Ascending aorta (tissue), 2 donors: ENCODE data around the gene SAFB. TPM values are rescaled to one million over a fixed set of nuclear protein-coding genes. Genes with fewer than 3 reads are reported as not detected.

Experiments used
- DNase-seq, 2 donors: peaks; one replicate each; pipeline ENCODE4 v3.0.0-alpha.2; 2019; ENCODE audit warnings: low spot score in 2 of 2
- H3K27ac ChIP-seq, 2 donors: fragments of 200-600 bp; sonication (generic); one replicate each; pipeline ENCODE4 v1.5.1; 2016 to 2017; ENCODE audit warnings: mild to moderate bottlenecking in 1 of 2
- H3K27me3 ChIP-seq: fragments of 200-600 bp; sonication (generic); one replicate; pipeline ENCODE4 v1.5.1; 2017
- H3K36me3 ChIP-seq, 2 donors: fragments of 200-600 bp; sonication (generic); one replicate each; pipeline ENCODE4 v1.5.1; 2016
- H3K4me1 ChIP-seq, 2 donors: fragments of 200-600 bp; sonication (generic); one replicate each; pipeline ENCODE4 v1.5.1; 2016 to 2017; ENCODE audit warnings: mild to moderate bottlenecking in 1 of 2
- H3K4me3 ChIP-seq, 2 donors: fragments of 200-600 bp; sonication (generic); one replicate each; pipeline ENCODE4 v1.5.1; 2016 to 2017; ENCODE audit warnings: mild to moderate bottlenecking in 1 of 2
- H3K9me3 ChIP-seq, 2 donors: fragments of 200-600 bp; sonication (generic); one replicate each; pipeline ENCODE4 v1.5.1; 2016
- CTCF ChIP-seq, 3 experiments: fragments of 200-600 bp in 2 of 3; fragments of 450-650 bp in 1 of 3; sonication (generic) in 2 of 3; IDR thresholded peaks; one replicate each; pipeline ENCODE4 v1.5.1; 2016 to 2019; ENCODE audit warnings: antibody characterized with exemption in 3 of 3, mild to moderate bottlenecking in 1 of 3, moderate library complexity in 1 of 3
- intact Hi-C: fragments of 100-400 bp; cut with DNase I; formaldehyde crosslinking; loops from one replicate; pipeline ENCODE4 v1.15.1; 2023
- total RNA-seq: library from RNA; depleted of rRNA; stranded (reverse); fragments of >200 nt; gene quantifications from one replicate; pipeline ENCODE4 v1.1.0, GENCODE V29; 2016

SAFB gene
- total RNA-seq, 1 donor from 2014 or later, result 114 TPM

GRCh38 chr19:5694956-5695648 lies 72.2 kb downstream of the SAFB start:
- Histone ChIP-seq H3K9me3 (no peaks in the 10 kb centered on the region), H3K36me3 (peaks cover 77 to 78% of the 10 kb centered on the region in 2 donors), H3K27me3 (no peaks in the 10 kb centered on the region), H3K4me1 (peaks cover 5 to 11% of the 10 kb centered on the region in 2 donors), H3K4me3 (no peak overlapping the region), H3K27ac (no peak overlapping the region)
- no peak for DNase-seq
- no peak for TF ChIP-seq CTCF (IDR thresholded peaks at IDR 0.05)
- intact Hi-C loops, result no loop called here

GRCh38 chr19:5695649-5696195 lies 72.8 kb downstream of the SAFB start:
- H3K36me3 ChIP-seq, result peaks cover 83 to 84% of the 10 kb centered on the region in 2 donors
- no peaks in the 10 kb centered on the region for H3K9me3 ChIP-seq
- TF ChIP-seq CTCF (IDR thresholded peaks at IDR 0.05), result no peak
- intact Hi-C loops, result no loop called here
- H3K4me1 ChIP-seq, result peaks cover 5 to 10% of the 10 kb centered on the region in 2 donors
- no peak overlapping the region for H3K27ac ChIP-seq
- no peaks in the 10 kb centered on the region for H3K27me3 ChIP-seq
- no peak for DNase-seq
- H3K4me3 ChIP-seq, result no peak overlapping the region

GRCh38 chr19:5696196-5697021 lies 73.5 kb downstream of the SAFB start:
- no peak for TF ChIP-seq CTCF (IDR thresholded peaks at IDR 0.05)
- intact Hi-C loops, result no loop called here
- Histone ChIP-seq H3K27ac (no peak overlapping the region), H3K4me1 (peaks cover 0 to 4% of the 10 kb centered on the region in 2 donors), H3K27me3 (no peaks in the 10 kb centered on the region), H3K4me3 (no peak overlapping the region), H3K9me3 (no peaks in the 10 kb centered on the region), H3K36me3 (peaks cover 86 to 90% of the 10 kb centered on the region in 2 donors)
- no peak for DNase-seq

- H3K27ac ChIP-seq, result no peak overlapping the region
- DNase-seq, result no peak
- H3K36me3 ChIP-seq, result peaks cover 81 to 85% of the 10 kb centered on the region in 2 donors
- H3K27me3 ChIP-seq, result no peaks in the 10 kb centered on the region
- intact Hi-C loops, result no loop called here
- no peak for TF ChIP-seq CTCF (IDR thresholded peaks at IDR 0.05)
- H3K4me3 ChIP-seq, result no peak overlapping the region
- no peaks in the 10 kb centered on the region for H3K4me1 ChIP-seq
- no peaks in the 10 kb centered on the region for H3K9me3 ChIP-seq
These were observed 74.4 kb downstream of the SAFB start for GRCh38 chr19:5697022-5697889.

GRCh38 chr19:5697890-5698634 lies 75.2 kb downstream of the SAFB start:
- DNase-seq, result no peak
- no peak overlapping the region for H3K27ac ChIP-seq
- H3K36me3 ChIP-seq, result peaks cover 73 to 78% of the 10 kb centered on the region in 2 donors
- no peak for TF ChIP-seq CTCF (IDR thresholded peaks at IDR 0.05)
- no peaks in the 10 kb centered on the region for H3K9me3 ChIP-seq
- intact Hi-C loops, result no loop called here
- no peak overlapping the region for H3K4me3 ChIP-seq
- no peaks in the 10 kb centered on the region for H3K4me1 ChIP-seq
- no peaks in the 10 kb centered on the region for H3K27me3 ChIP-seq
